GM23338 (cell line): ENCODE data around the gene LMO1. TPM values are rescaled to one million over a fixed set of nuclear protein-coding genes. Genes with fewer than 3 reads are reported as not detected.

ENCODE experiments used
- ATAC-seq: fragments of 200-7000 bp; cut with Tn5 transposase; 3 replicates; pipeline ENCODE4 v1.9.1; 2020
- DNase-seq: peaks from one replicate; pipeline ENCODE4 v3.0.0-alpha.2; 2015; ENCODE audit warnings: low spot score
- H2AFZ ChIP-seq: fragments of 200-600 bp; sonication (generic); 2 replicates; pipeline ENCODE4 v1.8.0; 2016; ENCODE audit warnings: antibody characterized with exemption, mild to moderate bottlenecking, moderate library complexity
- H3F3A ChIP-seq: fragments of 200-600 bp; sonication (generic); replicated peaks from 2 replicates; pipeline ENCODE4 v1.8.0; 2017; ENCODE audit warnings: antibody characterized with exemption, mixed run types, low read depth
- H3K27ac ChIP-seq: fragments of 200-600 bp; sonication (generic); 2 replicates; pipeline ENCODE4 v1.6.1; 2016; ENCODE audit warnings: low read depth
- H3K27me3 ChIP-seq: fragments of 200-600 bp; sonication (generic); 2 replicates; pipeline ENCODE4 v1.8.0; 2016; ENCODE audit warnings: mild to moderate bottlenecking, mixed run types, moderate library complexity; ENCODE audit not compliant: insufficient read depth
- H3K36me3 ChIP-seq: fragments of 200-600 bp; sonication (generic); 2 replicates; pipeline ENCODE4 v1.8.0; 2016; ENCODE audit warnings: mild to moderate bottlenecking; ENCODE audit not compliant: insufficient read depth
- H3K4me1 ChIP-seq: fragments of 200-600 bp; sonication (generic); 2 replicates; pipeline ENCODE4 v1.8.0; 2016; ENCODE audit warnings: mild to moderate bottlenecking, moderate library complexity; ENCODE audit not compliant: insufficient read depth
- H3K4me2 ChIP-seq: fragments of 200-600 bp; sonication (generic); 2 replicates; pipeline ENCODE4 v1.7.1; 2017; ENCODE audit warnings: mixed run types
- H3K4me3 ChIP-seq: fragments of 200-600 bp; sonication (generic); 2 replicates; pipeline ENCODE4 v1.6.1; 2016; ENCODE audit warnings: mixed run types
- H3K79me2 ChIP-seq: fragments of 200-600 bp; sonication (generic); replicated peaks from 2 replicates; pipeline ENCODE4 v1.8.0; 2017; ENCODE audit warnings: mild to moderate bottlenecking; ENCODE audit not compliant: insufficient read depth
- H3K9me2 ChIP-seq: fragments of 200-600 bp; sonication (generic); 2 replicates; pipeline ENCODE4 v1.8.0; 2017; ENCODE audit not compliant: insufficient read depth
- H4K20me1 ChIP-seq: fragments of 200-600 bp; sonication (generic); replicated peaks from 2 replicates; pipeline ENCODE4 v1.8.0; 2017; ENCODE audit warnings: mild to moderate bottlenecking; ENCODE audit not compliant: insufficient read depth
- H3K27ac Mint-ChIP-seq: 2 replicates; pipeline ENCODE4 v1.8.0; 2020; ENCODE audit warnings: inconsistent platforms, mild to moderate bottlenecking, moderate library complexity, mixed read lengths
- H3K27me3 Mint-ChIP-seq: 3 replicates; pipeline ENCODE4 v1.8.0; 2022; ENCODE audit warnings: low read depth, mild to moderate bottlenecking, moderate library complexity, mixed read lengths, inconsistent platforms; ENCODE audit not compliant: insufficient read depth, poor library complexity
- H3K36me3 Mint-ChIP-seq: 3 replicates; pipeline ENCODE4 v1.8.0; 2021; ENCODE audit warnings: low read depth, mild to moderate bottlenecking, inconsistent platforms, moderate library complexity, mixed read lengths
- H3K4me1 Mint-ChIP-seq: 3 replicates; pipeline ENCODE4 v1.8.0; 2020; ENCODE audit warnings: mild to moderate bottlenecking, inconsistent platforms, mixed read lengths
- H3K4me3 Mint-ChIP-seq: 3 replicates; pipeline ENCODE4 v1.8.0; 2021; ENCODE audit warnings: moderate library complexity, mild to moderate bottlenecking, inconsistent platforms, mixed read lengths
- H3K9me3 Mint-ChIP-seq: 3 replicates; pipeline ENCODE4 v1.8.0; 2020; ENCODE audit warnings: moderate library complexity, mild to moderate bottlenecking, inconsistent platforms, mixed read lengths
- CREB1 ChIP-seq: fragments of 250-450 bp; sonication (Bioruptor Pico); IDR thresholded peaks from 2 replicates; pipeline ENCODE4 v1.5.0; 2020; ENCODE audit warnings: low read depth, mild to moderate bottlenecking, moderate library complexity
- CTCF ChIP-seq, 2 experiments: fragments of 200-600 bp in 1 of 2; sonication (generic) in 1 of 2; conservative IDR thresholded peaks; 2 replicates each; pipeline versions ENCODE4 v1.5.1 to v1.6.1; 2016 to 2017; ENCODE audit warnings: antibody characterized with exemption in 2 of 2, low read depth in 2 of 2, mild to moderate bottlenecking in 2 of 2, moderate library complexity in 1 of 2
- ETS1 ChIP-seq: IDR thresholded peaks from 2 replicates; pipeline ENCODE4 v1.6.1; 2016; ENCODE audit warnings: antibody characterized with exemption
- EZH2 ChIP-seq: fragments of 200-600 bp; sonication (generic); IDR thresholded peaks from one replicate; pipeline ENCODE4 v1.8.0; 2017; ENCODE audit warnings: antibody characterized with exemption, mild to moderate bottlenecking, low read depth; ENCODE audit not compliant: unreplicated experiment
- EZH2phosphoT487 ChIP-seq: fragments of 200-600 bp; sonication (generic); IDR thresholded peaks from one replicate; pipeline ENCODE4 v1.8.1; 2018; ENCODE audit warnings: antibody characterized with exemption; ENCODE audit not compliant: unreplicated experiment
- JUNB ChIP-seq: IDR thresholded peaks from one replicate; pipeline ENCODE4 v1.6.1; 2016; ENCODE audit warnings: antibody characterized with exemption; ENCODE audit not compliant: unreplicated experiment
- NANOG ChIP-seq: IDR thresholded peaks from 2 replicates; pipeline ENCODE4 v1.6.1; 2016; ENCODE audit warnings: antibody characterized with exemption, borderline replicate concordance
- POLR2AphosphoS5 ChIP-seq: IDR thresholded peaks from 2 replicates; pipeline ENCODE4 v1.6.1; 2016; ENCODE audit warnings: antibody characterized with exemption, low read depth
- REST ChIP-seq: IDR thresholded peaks from one replicate; pipeline ENCODE4 v1.6.1; 2018; ENCODE audit warnings: antibody characterized with exemption; ENCODE audit not compliant: unreplicated experiment
- STAT1 ChIP-seq: IDR thresholded peaks from one replicate; pipeline ENCODE4 v1.6.1; 2016; ENCODE audit warnings: antibody characterized with exemption; ENCODE audit not compliant: unreplicated experiment
- ZNF114 ChIP-seq: fragments of 250-450 bp; sonication (Bioruptor Pico); IDR thresholded peaks from 2 replicates; pipeline ENCODE4 v1.5.0; 2020; ENCODE audit warnings: mild to moderate bottlenecking, moderate library complexity
- ZNF331 ChIP-seq: fragments of 250-450 bp; sonication (Bioruptor Pico); IDR thresholded peaks from 2 replicates; pipeline ENCODE4 v1.5.0; 2020; ENCODE audit warnings: low read depth, mild to moderate bottlenecking, moderate library complexity
- ZNF462 ChIP-seq: fragments of 250-450 bp; sonication (Bioruptor Pico); IDR thresholded peaks from 2 replicates; pipeline ENCODE4 v1.5.0; 2020; ENCODE audit warnings: mild to moderate bottlenecking, moderate library complexity
- polyA plus RNA-seq: library from polyadenylated mRNA; unstranded; fragments of >200 nt; fragmentation: Nextera tagmentation; extraction: Ambion mirVana; gene quantifications from 2 replicates; pipeline ENCODE4 v1.2.1, GENCODE V29; 2016
- total RNA-seq: library from RNA; depleted of rRNA; stranded (reverse); fragments of >200 nt; shearing (Covaris generic); gene quantifications from 2 replicates; pipeline ENCODE4 v1.2.3, GENCODE V29; 2014

Gene LMO1
- total and polyA plus RNA-seq, 2 experiments from 2014 or later, result 0.40 TPM; not detected in 1

- DNase-seq (no peak), ATAC-seq (no peak)
- Histone ChIP-seq H3K27ac (no peak overlapping the region), H3K27me3 (no peaks in the 10 kb centered on the region), H3K4me2 (no peak overlapping the region), H3F3A (no peaks in the 10 kb centered on the region), H3K9me2 (no peaks in the 10 kb centered on the region), H2AFZ (no peak overlapping the region), H3K36me3 (no peaks in the 10 kb centered on the region), H3K79me2 (no peaks in the 10 kb centered on the region), H4K20me1 (no peaks in the 10 kb centered on the region), H3K4me1 (no peaks in the 10 kb centered on the region), H3K4me3 (no peak overlapping the region)
- Mint-ChIP-seq H3K9me3 (no peaks in the 10 kb centered on the region), H3K4me1 (peaks cover 12% of the 10 kb centered on the region; the same call in 2 of the 3 replicates), H3K4me3 (no peak overlapping the region), H3K36me3 (no peaks in the 10 kb centered on the region), H3K27me3 (peaks cover 11% of the 10 kb centered on the region), H3K27ac (no peak overlapping the region)
- TF ChIP-seq EZH2phosphoT487 (no peak), POLR2AphosphoS5 (no peak), ZNF331 (no peak), CTCF (conservative IDR thresholded peaks at IDR 0.05; ENCODE audit: low read depth in 2 of 2) (no peak), STAT1 (no peak), EZH2 (no peak), JUNB (no peak), ZNF114 (CRISPR knock-in tag) (no peak), ETS1 (no peak), CREB1 (CRISPR knock-in tag) (no peak), REST (no peak), NANOG (no peak), ZNF462 (CRISPR knock-in tag) (no peak)
Observed at GRCh38 chr11:8224161-8224591, 39.5 kb downstream of the LMO1 start.
